RWPE1 (cell line): Measurements from ENCODE around the gene BACH2.
"Not testable (repeated sequence)": the region's sequence is repeated elsewhere in the genome, so short reads cannot be mapped to it uniquely, and the experiment has no call there.

ENCODE experiments used
- CTCF ChIA-PET: fragments of 350-600 bp; sonication (Branson Sonifier 250); formaldehyde crosslinking; extraction: SDS; loops from one replicate; lab custom pipeline; 2021; lab: Yijun Ruan, JAX
- POLR2A ChIA-PET: fragments of 400-600 bp; formaldehyde crosslinking; extraction: SDS; loops from one replicate; lab custom pipeline; 2020; ENCODE audit warnings: antibody characterized with exemption; ENCODE audit not compliant: low non-redundant PET; lab: Yijun Ruan, JAX
- DNase-seq: peaks from one replicate; pipeline ENCODE4 v3.0.0; 2012; ENCODE audit warnings: low spot score
- H3K27ac ChIP-seq: fragments of 450-650 bp; 2 replicates; pipeline ENCODE4 v1.5.1; 2017
- CTCF ChIP-seq: fragments of 450-650 bp; conservative IDR thresholded peaks from 2 replicates; pipeline ENCODE4 v1.5.1; 2017; ENCODE audit warnings: low read depth, mild to moderate bottlenecking

Gene BACH2

GRCh38 chr6:90296341-90297114 is at the start of gene BACH2:
Gene BACH2, minus strand, starts transcription at chr6:90296843. Its CDS starts 287,999 bp downstream, at chr6:90008844.
- no peak for TF ChIP-seq CTCF
- POLR2A ChIA-PET, result no interaction called here
- CTCF ChIA-PET, result interaction anchor here (1.1 to 1.8 kb wide), 8 partner anchors 85 to 356 kb away, joined by 3 to 8 read pairs (median 4); no protein-coding TSS in a partner anchor
- H3K27ac ChIP-seq, result peak within 1 kb of the TSS; percentile 83
- DNase-seq, result peak; percentile 80

- no peak overlapping the region for H3K27ac ChIP-seq
- peak; percentile 53 for DNase-seq
- CTCF ChIA-PET, result interaction anchor here (0.6 to 1.2 kb wide), 2 partner anchors 49 to 62 kb away, joined by 3 to 4 read pairs; no protein-coding TSS in a partner anchor
- TF ChIP-seq CTCF, result no peak
- POLR2A ChIA-PET, result no interaction called here
Observed at GRCh38 chr6:90343576-90343975, 46.9 kb upstream of the BACH2 start.

GRCh38 chr6:90338409-90338808 is 41.8 kb upstream of the BACH2 start:
- H3K27ac ChIP-seq, result no peak overlapping the region
- no peak for DNase-seq
- ChIA-PET CTCF (interaction anchor here (0.6 kb wide), 1 partner anchor 465 kb away, joined by 8 read pairs; no protein-coding TSS in a partner anchor), POLR2A (no interaction called here)
- no peak for TF ChIP-seq CTCF

- POLR2A ChIA-PET, result no interaction called here
- H3K27ac ChIP-seq, result no peak overlapping the region
- TF ChIP-seq CTCF, result no peak
- CTCF ChIA-PET, result no interaction called here
- DNase-seq, result no peak
Observed at GRCh38 chr6:90336388-90336947, 39.8 kb upstream of the BACH2 start.

- no peak for TF ChIP-seq CTCF
- ChIA-PET POLR2A (no interaction called here), CTCF (no interaction called here)
- no peak overlapping the region for H3K27ac ChIP-seq
- DNase-seq, result no peak
Observed at GRCh38 chr6:90333928-90334327, 37.3 kb upstream of the BACH2 start.

GRCh38 chr6:90332978-90333543 is 36.4 kb upstream of the BACH2 start:
- CTCF ChIA-PET, POLR2A ChIA-PET, H3K27ac ChIP-seq, DNase-seq: not testable (repeated sequence)
